AG10803 (cell line): ENCODE data around the gene ITPRID1.

ENCODE experiments used
- DNase-seq: peaks from one replicate; pipeline ENCODE4 v3.0.0; 2010; ENCODE audit warnings: low read depth
- H3K4me3 ChIP-seq: 2 replicates; pipeline ENCODE4 v1.5.1; 2011; ENCODE audit warnings: mild to moderate bottlenecking, low read length, control low read depth
- CTCF ChIP-seq: conservative IDR thresholded peaks from 2 replicates; pipeline ENCODE4 v1.5.1; 2011; ENCODE audit warnings: mild to moderate bottlenecking, low read length, control low read depth, inconsistent platforms

The ITPRID1 gene

GRCh38 chr7:31647511-31647910, 133.6 kb downstream of the ITPRID1 start:
- H3K4me3 ChIP-seq: no peak overlapping the region
- TF ChIP-seq CTCF: no peak
- no peak for DNase-seq

GRCh38 chr7:31648288-31648687, 134.4 kb downstream of the ITPRID1 start:
- peak; percentile 3 for DNase-seq
- no peak overlapping the region for H3K4me3 ChIP-seq
- peak; percentile 39; the same call in 1 of the 2 replicates for TF ChIP-seq CTCF

- TF ChIP-seq CTCF: no peak
- no peak for DNase-seq
- H3K4me3 ChIP-seq: no peak overlapping the region
Observed at GRCh38 chr7:31648880-31649279, 135.0 kb downstream of the ITPRID1 start.

- no peak for DNase-seq
- no peak overlapping the region for H3K4me3 ChIP-seq
- no peak for TF ChIP-seq CTCF
Observed at GRCh38 chr7:31651234-31652062, 137.6 kb downstream of the ITPRID1 start.

- no peak overlapping the region for H3K4me3 ChIP-seq
- TF ChIP-seq CTCF: no peak
- DNase-seq: no peak
Observed at GRCh38 chr7:31652063-31652326, 138.1 kb downstream of the ITPRID1 start.

- TF ChIP-seq CTCF: no peak
- H3K4me3 ChIP-seq: no peak overlapping the region
- DNase-seq: no peak
Observed at GRCh38 chr7:31663072-31663471, 149.2 kb downstream of the ITPRID1 start.

GRCh38 chr7:31664890-31665289, 151.0 kb downstream of the ITPRID1 start:
- DNase-seq: no peak
- TF ChIP-seq CTCF: no peak
- H3K4me3 ChIP-seq: no peak overlapping the region
